Skin of body (tissue), 2 donors: ENCODE measurements around the gene MYEOV. TPM values are rescaled to one million over a fixed set of nuclear protein-coding genes. Genes with fewer than 3 reads are reported as not detected.

Source experiments
- DNase-seq: peaks from one replicate; lab custom pipeline; 2025; lab: John Stamatoyannopoulos, UW
- total RNA-seq: library from RNA; depleted of rRNA; stranded (reverse); fragments of >200 nt; gene quantifications from one replicate; pipeline ENCODE4 v1.2.3, GENCODE V29; 2014

Gene MYEOV
- total RNA-seq, 1 donor from 2014 or later: 4.2 TPM

DNA sequence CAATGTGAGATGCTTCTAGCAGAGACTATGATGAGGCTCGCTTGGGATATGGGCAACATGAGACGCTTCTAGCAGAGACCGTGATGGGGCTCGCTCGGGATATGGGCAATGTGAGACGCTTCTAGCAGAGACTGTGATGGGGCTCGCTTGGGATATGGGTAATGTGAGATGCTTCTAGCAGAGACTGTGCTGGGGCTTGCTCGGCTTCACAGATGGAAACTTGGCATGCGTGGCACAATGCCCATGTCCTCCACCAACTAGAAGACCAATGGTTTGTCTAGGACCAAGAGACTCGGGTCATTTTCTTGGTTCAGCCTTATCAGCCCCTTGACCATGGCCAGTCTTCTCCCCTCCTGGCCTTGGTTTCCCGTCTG, 7.1 kb downstream of the MYEOV start:
- DNase-seq: no peak

GRCh38 chr11:69301455-69302401, 7.8 kb downstream of the MYEOV start:
- no peak for DNase-seq

DNA sequence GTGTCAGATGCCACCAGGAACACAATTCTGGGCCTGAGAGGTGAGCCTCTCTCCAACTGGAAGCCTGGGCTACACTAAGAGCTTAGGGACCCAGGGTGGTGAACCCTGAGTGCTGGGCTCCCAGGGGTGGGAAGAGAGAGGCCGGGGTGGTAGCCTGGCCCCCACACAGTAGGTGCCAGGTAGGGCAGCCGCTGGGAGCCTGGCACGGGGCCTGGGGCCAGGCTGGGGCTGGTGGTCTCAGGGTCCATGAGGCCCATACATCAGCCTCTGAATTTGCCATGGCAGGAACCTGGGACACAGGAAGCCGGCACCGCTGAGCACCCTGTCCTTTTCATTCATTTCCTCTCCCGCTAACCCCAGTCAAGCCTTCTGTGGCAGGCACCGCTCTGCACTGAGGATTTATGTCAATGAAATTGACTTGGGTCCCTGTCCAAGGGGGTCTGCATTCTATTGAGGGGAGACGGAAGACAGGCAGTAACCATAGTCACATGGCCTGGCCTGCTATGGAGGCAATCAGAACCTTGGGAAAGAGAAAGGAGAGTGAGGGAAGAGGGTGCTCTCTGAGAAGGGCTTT, 8.6 kb downstream of the MYEOV start:
- DNase-seq: no peak

GRCh38 chr11:69303427-69303826, 9.5 kb downstream of the MYEOV start:
- DNase-seq: no peak

DNA sequence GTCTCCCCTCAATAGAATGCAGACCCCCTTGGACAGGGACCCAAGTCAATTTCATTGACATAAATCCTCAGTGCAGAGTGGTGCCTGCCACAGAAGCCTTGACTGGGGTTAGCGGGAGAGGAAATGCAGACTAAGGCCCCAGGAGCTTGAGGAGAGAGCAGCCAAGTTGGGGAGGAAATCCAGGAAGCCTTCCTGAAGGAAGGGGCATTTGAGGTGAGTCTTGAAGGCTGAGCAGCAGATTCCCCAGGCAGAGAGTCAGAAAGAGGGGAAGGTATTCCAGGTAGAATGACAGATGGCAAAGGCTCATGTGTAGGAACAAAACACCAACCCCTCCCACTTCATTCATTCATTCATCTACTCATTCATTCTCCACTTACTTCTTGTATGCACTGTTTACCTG, 10.3 kb downstream of the MYEOV start:
- DNase-seq: no peak

DNA sequence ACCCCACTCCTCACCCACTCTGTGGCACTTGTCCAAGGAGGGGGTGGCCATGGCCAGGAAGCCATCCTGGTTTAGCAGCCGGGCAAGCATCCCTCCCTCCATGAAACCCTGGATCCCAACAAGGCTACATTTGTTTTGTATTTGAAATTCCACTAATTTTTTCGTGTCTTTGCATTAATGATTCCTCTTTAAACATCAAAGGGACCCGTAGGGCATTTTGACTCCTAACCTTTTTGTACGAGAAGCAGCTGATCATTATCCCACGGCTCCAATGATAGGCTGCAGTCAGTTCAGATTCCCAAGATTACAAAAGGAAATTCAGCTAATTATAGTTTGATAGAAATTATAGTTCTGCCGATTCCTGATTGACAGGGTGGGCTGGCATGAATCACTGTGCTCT, 10.7 kb downstream of the MYEOV start:
- no peak for DNase-seq

GRCh38 chr11:69305885-69306540, 12.1 kb downstream of the MYEOV start:
- no peak for DNase-seq

DNA sequence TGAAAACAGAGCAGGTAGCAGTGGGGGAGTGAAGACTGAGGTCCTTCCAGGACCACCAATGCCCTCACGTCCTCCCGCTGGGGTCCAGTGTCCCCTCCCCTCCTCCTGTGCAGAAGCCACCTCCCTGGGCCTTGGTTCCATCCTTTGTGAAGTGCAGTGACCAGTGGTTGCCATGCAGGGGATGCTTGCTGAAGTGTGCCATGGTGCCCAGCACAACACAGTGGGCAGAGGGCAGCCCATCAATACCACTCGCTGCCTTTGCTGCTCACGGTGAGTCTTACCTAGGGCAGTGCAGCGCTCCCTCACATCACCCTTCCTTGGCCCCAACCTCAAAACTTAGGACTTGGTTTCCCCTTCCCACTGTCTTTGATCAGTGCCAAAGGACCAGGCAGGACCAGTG, 12.9 kb downstream of the MYEOV start:
- no peak for DNase-seq

- no peak for DNase-seq
These were observed 13.5 kb downstream of the MYEOV start for GRCh38 chr11:69307421-69307820.

DNA sequence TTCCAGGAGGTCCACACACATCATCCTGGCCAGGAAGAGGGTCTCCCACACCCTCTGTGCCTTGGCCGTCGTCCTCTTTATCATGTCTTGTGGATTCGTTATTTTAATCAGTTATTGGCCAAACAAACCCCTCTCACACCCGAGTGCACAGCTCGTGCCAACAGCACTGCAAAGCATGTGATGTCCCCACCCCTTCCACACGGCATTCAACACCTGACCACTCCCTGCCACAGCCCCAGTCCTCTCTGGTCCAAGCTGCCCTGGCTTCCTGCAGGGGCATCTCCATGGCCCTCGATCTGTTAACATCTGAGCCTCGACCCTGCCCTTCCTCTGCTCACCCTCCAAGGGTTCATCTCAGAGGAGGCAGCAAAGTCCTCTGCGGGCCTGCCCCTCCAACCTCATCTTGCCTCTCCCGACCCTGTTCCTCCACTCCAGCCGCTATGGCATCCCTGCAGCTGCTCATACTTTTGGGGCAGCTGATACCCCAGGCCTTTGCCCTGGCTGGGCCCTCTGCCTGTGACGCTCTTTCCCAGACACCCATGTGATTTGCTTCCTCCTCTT, 14.0 kb downstream of the MYEOV start:
- no peak for DNase-seq

GRCh38 chr11:69308491-69308911, 14.5 kb downstream of the MYEOV start:
- no peak for DNase-seq

GRCh38 chr11:69308936-69309615, 15.1 kb downstream of the MYEOV start:
- DNase-seq: no peak

DNA sequence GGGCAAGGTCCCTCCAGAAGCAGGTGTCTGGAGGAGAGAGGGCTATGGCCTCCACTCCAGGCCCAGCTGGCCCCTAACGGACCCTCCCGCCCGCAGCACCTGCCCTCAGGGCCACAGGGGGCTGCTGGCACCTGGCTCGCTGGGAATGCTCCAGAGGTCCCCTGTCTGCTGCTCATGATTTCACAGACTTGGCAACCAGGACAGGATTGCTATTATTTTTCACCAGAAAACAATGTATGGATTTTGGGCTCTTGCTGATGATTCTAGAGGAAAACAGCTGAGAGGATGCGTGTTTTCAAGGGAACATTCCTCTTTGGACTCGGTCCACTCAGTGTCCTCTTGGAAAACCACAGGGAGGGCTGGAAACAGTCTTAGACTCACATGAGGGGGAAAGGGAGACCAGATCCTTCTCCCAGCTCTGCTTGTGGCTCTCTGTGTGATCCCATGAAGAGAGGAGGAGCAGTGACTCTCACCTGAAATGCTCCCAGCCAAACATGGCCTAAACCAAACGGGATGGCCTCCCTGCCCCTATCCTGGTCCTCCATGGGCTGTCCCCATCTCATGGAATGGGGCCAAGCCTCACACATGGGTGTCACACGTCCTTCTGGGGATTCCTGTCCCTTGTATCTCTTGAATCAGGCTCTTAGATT, 15.8 kb downstream of the MYEOV start:
- DNase-seq: peak; percentile 66

DNA sequence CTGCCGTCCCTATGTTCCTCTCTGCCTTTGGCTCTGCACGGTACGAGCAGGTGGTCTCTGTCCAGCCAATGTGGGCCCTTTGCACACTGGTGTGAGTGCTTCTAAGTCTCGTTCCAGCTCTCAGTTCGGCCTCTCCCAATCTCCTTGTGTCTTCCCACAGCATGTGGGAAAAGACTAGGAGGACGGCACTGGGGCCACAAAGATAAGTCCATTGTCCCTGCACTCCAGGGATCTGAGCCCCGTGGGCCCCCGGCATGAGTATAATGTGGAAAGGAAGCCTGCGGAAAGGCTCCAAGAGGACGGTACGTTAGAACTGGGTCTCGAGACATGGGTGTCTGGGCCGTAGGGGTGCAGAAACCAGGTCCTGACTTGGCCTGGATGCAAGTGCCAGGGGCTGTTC, 16.4 kb downstream of the MYEOV start:
- DNase-seq: no peak

- DNase-seq: no peak
These were observed 17.2 kb downstream of the MYEOV start for GRCh38 chr11:69310934-69311766.

- peak; percentile 67 for DNase-seq
These were observed 17.9 kb downstream of the MYEOV start for GRCh38 chr11:69311767-69312385.

DNA sequence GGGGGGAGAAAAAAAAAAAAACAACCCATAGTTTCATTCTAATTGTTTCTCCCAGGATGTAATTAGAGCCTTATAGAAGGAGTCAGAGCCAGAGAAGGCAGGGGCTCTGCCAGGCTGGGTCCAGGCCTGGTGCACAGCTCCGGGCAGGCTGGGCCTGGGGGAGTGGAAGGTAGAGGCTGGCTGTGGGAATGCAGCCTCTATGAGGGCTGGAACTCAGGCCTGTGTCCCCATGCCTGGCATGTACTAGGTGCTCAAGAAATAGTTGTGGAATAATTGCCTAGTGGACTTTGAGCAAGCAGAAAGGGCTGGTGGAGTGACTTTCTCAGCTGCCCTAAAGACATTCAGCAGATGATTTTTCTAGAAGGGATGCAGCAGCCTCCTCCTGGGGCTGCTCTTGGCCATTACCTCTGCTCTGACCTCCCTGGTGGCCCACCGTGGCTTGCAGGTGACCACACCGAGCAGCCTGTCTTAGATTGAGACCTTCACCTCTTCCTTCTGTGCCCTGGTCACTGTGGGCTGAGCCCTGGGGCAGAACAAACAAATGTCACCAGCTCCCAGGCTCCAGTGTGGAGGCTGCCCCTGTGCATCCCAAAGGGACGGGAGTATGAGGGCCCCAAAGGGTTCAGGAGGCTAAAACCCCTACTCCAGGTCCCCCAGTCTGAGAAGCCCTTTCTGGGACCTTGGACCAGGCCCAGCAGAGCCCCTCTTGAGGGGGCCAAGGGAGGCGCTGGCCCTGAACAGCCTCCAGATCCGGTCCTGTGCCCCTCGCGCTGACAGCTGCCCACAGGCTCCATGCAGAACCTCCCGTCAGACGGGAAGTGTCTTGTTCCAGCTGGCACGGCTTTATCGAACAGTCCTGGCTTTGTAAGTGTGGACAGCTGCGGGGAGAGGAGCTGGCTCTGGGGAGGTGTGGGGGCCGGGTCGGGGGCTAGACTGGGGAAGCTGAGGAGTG, 18.8 kb downstream of the MYEOV start:
- no peak for DNase-seq

GRCh38 chr11:69313992-69314391, 20.0 kb downstream of the MYEOV start:
- no peak for DNase-seq
